HFFc6 (cell line): Measurements from ENCODE around the gene UBE2A. TPM values are rescaled to one million over a fixed set of nuclear protein-coding genes. Genes with fewer than 3 reads are reported as not detected.

Experiments
- DNase-seq: peaks from one replicate; pipeline ENCODE4 v3.0.0-alpha.2; 2018
- H3K27ac Mint-ChIP-seq: 2 replicates; pipeline ENCODE4 v1.8.0; 2020; ENCODE audit warnings: mild to moderate bottlenecking, mixed read lengths
- H3K27me3 Mint-ChIP-seq: 2 replicates; pipeline ENCODE4 v1.8.0; 2021; ENCODE audit warnings: mild to moderate bottlenecking, moderate library complexity, mixed read lengths; ENCODE audit not compliant: insufficient read depth
- H3K36me3 Mint-ChIP-seq: 2 replicates; pipeline ENCODE4 v1.8.0; 2021; ENCODE audit warnings: low read depth, mixed read lengths
- H3K4me1 Mint-ChIP-seq: 2 replicates; pipeline ENCODE4 v1.8.0; 2020; ENCODE audit warnings: low read depth, mixed read lengths
- H3K4me3 Mint-ChIP-seq: 2 replicates; pipeline ENCODE4 v1.8.0; 2020; ENCODE audit warnings: mild to moderate bottlenecking, moderate library complexity, mixed read lengths
- H3K9me3 Mint-ChIP-seq: 2 replicates; pipeline ENCODE4 v1.8.0; 2020; ENCODE audit warnings: mild to moderate bottlenecking, mixed read lengths
- CTCF ChIP-seq: fragments of 200-600 bp; sonication (generic); IDR thresholded peaks from 2 replicates; pipeline ENCODE4 v1.5.0; 2021; ENCODE audit warnings: antibody characterized with exemption, mild to moderate bottlenecking
- total RNA-seq, 6 experiments: library from RNA; stranded (reverse); fragmentation: NEBNext Ultra II Directional; extraction: Animal tissue kit (Norgen Biotek cat#: 25700); gene quantifications; 2 replicates in 1 of 6; 3 replicates in 5 of 6; pipeline ENCODE4 v1.2.3, GENCODE V29; 2021

Gene UBE2A
- total RNA-seq, 6 experiments from 2014 or later: 83.5 to 99.4 (median 94.4) TPM

- H3K4me1 Mint-ChIP-seq: peaks cover 10% of the 10 kb centered on the region
- no peaks in the 10 kb centered on the region for H3K36me3 Mint-ChIP-seq
- no peak overlapping the region for H3K4me3 Mint-ChIP-seq
- no peak overlapping the region for H3K27ac Mint-ChIP-seq
- DNase-seq: no peak
- no peaks in the 10 kb centered on the region for H3K9me3 Mint-ChIP-seq
- H3K27me3 Mint-ChIP-seq: peaks cover 1% of the 10 kb centered on the region; the same call in 1 of the 2 replicates
- TF ChIP-seq CTCF: no peak
Measured at GRCh38 chrX:119625843-119626242, 51.5 kb downstream of the UBE2A start.

Other genes with a start within 250 kb of the UBE2A start
- 10 to 100 TPM; 19.4 to 26.0 (median 22.7) TPM for gene SLC25A43, start 175.2 kb upstream of the UBE2A start, total RNA-seq
- 100 to 1,000 TPM; 223 to 296 (median 270) TPM for gene SLC25A5, start 106.1 kb upstream of the UBE2A start, total RNA-seq
- gene STEEP1, start 9.2 kb upstream of the UBE2A start, total RNA-seq: 10 to 100 TPM; 23.2 to 28.8 (median 24.4) TPM
- 10 to 100 TPM in 1 of 6 experiments, 1 to 10 TPM in 5; 7.5 to 10.6 (median 8.9) TPM for gene NKRF, start 31.9 kb downstream of the UBE2A start, total RNA-seq
- 10 to 100 TPM; 17.2 to 19.5 (median 18.5) TPM for gene SEPTIN6, start 118.6 kb downstream of the UBE2A start, total RNA-seq
- gene SOWAHD, start 184.0 kb downstream of the UBE2A start, total RNA-seq: under 1 TPM in 5 of 6 experiments, not detected in 1; 0.12 to 0.29 (median 0.24) TPM
- gene RPL39, start 217.1 kb downstream of the UBE2A start, total RNA-seq: 1,000 to 10,000 TPM; 1,260 to 1,533 (median 1,345) TPM